OCI-LY1 (cell line): Measurements from ENCODE around the gene PROP1.

Experiments
- H2AFZ ChIP-seq: fragments of 200-600 bp; sonication (generic), shearing (Covaris generic); 2 replicates; pipeline ENCODE4 v1.6.0; 2014; ENCODE audit warnings: antibody characterized with exemption, mild to moderate bottlenecking, low read length
- H3F3A ChIP-seq: fragments of 200-600 bp; sonication (generic), shearing (Covaris generic); 2 replicates; pipeline ENCODE4 v1.6.0; 2014; ENCODE audit warnings: mild to moderate bottlenecking, antibody characterized with exemption, low read length, moderate library complexity; ENCODE audit not compliant: insufficient read depth
- H3K27ac ChIP-seq: fragments of 200-600 bp; sonication (generic); 2 replicates; pipeline ENCODE4 v1.5.1; 2014; ENCODE audit warnings: low read length, mixed run types, mild to moderate bottlenecking, low read depth; ENCODE audit not compliant: poor library complexity, severe bottlenecking
- H3K27me3 ChIP-seq: fragments of 200-600 bp; sonication (generic); 2 replicates; pipeline ENCODE4 v1.6.0; 2014; ENCODE audit warnings: antibody characterized with exemption, mild to moderate bottlenecking, low read length, moderate library complexity; ENCODE audit not compliant: insufficient read depth
- H3K36me3 ChIP-seq: fragments of 200-600 bp; sonication (generic); 2 replicates; pipeline ENCODE4 v1.6.1; 2014; ENCODE audit warnings: mild to moderate bottlenecking, antibody characterized with exemption, low read length, moderate library complexity, mixed read lengths; ENCODE audit not compliant: insufficient read depth
- H3K4me1 ChIP-seq: fragments of 200-600 bp; sonication (generic); 2 replicates; pipeline ENCODE4 v1.5.1; 2014; ENCODE audit warnings: mild to moderate bottlenecking, low read length, moderate library complexity; ENCODE audit not compliant: insufficient read depth, severe bottlenecking
- H3K4me2 ChIP-seq: fragments of 200-600 bp; sonication (generic), shearing (Covaris generic); 2 replicates; pipeline ENCODE4 v1.6.1; 2014; ENCODE audit warnings: low read length
- H3K4me3 ChIP-seq: fragments of 200-600 bp; sonication (generic); 2 replicates; pipeline ENCODE4 v1.5.1; 2014; ENCODE audit warnings: low read length, low read depth, mild to moderate bottlenecking, mixed read lengths; ENCODE audit not compliant: poor library complexity, severe bottlenecking
- H3K79me2 ChIP-seq: fragments of 200-600 bp; shearing (Covaris generic); 2 replicates; pipeline ENCODE4 v1.6.1; 2016; ENCODE audit warnings: mixed run types, low read length, mixed read lengths; ENCODE audit not compliant: insufficient read depth
- H3K9ac ChIP-seq: fragments of 200-600 bp; sonication (generic), shearing (Covaris generic); 2 replicates; pipeline ENCODE4 v1.6.1; 2014; ENCODE audit warnings: mild to moderate bottlenecking, low read length, mixed read lengths
- H3K9me2 ChIP-seq: fragments of 200-600 bp; sonication (generic), shearing (Covaris generic); 2 replicates; pipeline ENCODE4 v1.6.1; 2014; ENCODE audit warnings: low read depth, mild to moderate bottlenecking, low read length, mixed read lengths
- H3K9me3 ChIP-seq: fragments of 200-600 bp; shearing (Covaris generic); 2 replicates; pipeline ENCODE4 v1.6.1; 2014; ENCODE audit warnings: low read length, mixed read lengths
- H4K20me1 ChIP-seq: fragments of 200-600 bp; sonication (generic), shearing (Covaris generic); 2 replicates; pipeline ENCODE4 v1.6.0; 2016; ENCODE audit warnings: mild to moderate bottlenecking, low read length; ENCODE audit not compliant: insufficient read depth
- EZH2 ChIP-seq: fragments of 200-600 bp; sonication (generic), shearing (Covaris generic); IDR thresholded peaks from 2 replicates; pipeline ENCODE4 v1.8.0; 2017; ENCODE audit warnings: borderline replicate concordance, mixed run types, mild to moderate bottlenecking, antibody characterized with exemption, low read length, moderate library complexity, mixed read lengths
- TF ChIP-seq, protein P1 (sequence below): fragments of 200-600 bp; sonication (generic), shearing (Covaris generic); IDR thresholded peaks from 2 replicates; pipeline ENCODE4 v1.5.1; 2017; ENCODE audit warnings: mild to moderate bottlenecking, antibody characterized with exemption, low read length, moderate library complexity, mixed read lengths

PROP1 gene

GRCh38 chr5:177984584-177985206 is 11.3 kb downstream of the PROP1 start:
- Histone ChIP-seq H3K27ac (no peak overlapping the region), H3K9me2 (no peaks in the 10 kb centered on the region), H2AFZ (no peak overlapping the region), H3K4me1 (no peaks in the 10 kb centered on the region), H3K9me3 (no peaks in the 10 kb centered on the region), H3K4me2 (no peak overlapping the region), H3K79me2 (no peaks in the 10 kb centered on the region), H3K36me3 (no peaks in the 10 kb centered on the region), H3K27me3 (peaks cover 12% of the 10 kb centered on the region; the same call in 1 of the 2 replicates), H4K20me1 (no peaks in the 10 kb centered on the region), H3K4me3 (no peak overlapping the region), H3F3A (no peaks in the 10 kb centered on the region), H3K9ac (no peak overlapping the region)
- TF ChIP-seq, protein P1, sequence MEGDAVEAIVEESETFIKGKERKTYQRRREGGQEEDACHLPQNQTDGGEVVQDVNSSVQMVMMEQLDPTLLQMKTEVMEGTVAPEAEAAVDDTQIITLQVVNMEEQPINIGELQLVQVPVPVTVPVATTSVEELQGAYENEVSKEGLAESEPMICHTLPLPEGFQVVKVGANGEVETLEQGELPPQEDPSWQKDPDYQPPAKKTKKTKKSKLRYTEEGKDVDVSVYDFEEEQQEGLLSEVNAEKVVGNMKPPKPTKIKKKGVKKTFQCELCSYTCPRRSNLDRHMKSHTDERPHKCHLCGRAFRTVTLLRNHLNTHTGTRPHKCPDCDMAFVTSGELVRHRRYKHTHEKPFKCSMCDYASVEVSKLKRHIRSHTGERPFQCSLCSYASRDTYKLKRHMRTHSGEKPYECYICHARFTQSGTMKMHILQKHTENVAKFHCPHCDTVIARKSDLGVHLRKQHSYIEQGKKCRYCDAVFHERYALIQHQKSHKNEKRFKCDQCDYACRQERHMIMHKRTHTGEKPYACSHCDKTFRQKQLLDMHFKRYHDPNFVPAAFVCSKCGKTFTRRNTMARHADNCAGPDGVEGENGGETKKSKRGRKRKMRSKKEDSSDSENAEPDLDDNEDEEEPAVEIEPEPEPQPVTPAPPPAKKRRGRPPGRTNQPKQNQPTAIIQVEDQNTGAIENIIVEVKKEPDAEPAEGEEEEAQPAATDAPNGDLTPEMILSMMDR: no peak
- no peak for TF ChIP-seq EZH2

DNA sequence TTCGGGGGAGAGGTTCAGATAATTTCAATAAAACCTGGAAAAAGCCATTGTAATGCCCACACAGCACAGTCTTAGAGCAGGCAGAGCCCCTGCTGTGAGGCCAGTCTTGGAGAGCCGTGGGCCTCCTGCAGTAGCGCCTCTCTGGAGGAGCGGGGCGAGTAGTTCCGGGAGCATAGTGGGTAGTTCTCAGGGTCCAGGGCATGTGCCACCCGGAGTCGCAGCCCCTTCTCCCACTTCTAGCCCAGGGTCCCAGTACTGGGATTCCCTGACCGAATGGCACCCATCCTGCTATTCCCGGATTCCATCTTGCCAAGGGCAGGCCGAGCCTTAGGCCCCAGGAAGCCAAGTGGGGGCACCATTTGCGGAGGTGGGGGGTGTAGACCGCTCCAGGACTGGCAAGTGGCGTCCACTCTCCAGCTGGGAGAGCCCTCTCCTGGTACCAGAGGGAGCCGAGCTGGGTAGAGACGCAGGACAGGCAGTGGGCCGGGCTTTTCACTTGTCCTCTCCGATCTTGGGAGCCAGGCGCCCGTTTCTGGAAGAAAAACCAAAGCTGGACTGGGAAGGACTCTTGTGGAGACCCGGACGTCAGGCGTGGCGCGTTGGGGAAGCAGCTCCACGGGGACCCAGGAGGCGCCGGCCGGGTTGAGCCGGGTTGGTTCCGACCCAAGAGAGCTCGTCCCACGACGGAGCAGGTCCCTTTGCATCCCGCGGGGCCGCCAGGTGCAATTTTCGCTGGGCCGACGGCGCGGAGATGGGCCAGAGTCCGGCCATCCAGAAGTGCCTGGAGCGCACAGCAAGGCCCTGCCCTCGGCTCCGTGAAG is 12.1 kb downstream of the PROP1 start:
- no peak for TF ChIP-seq EZH2
- TF ChIP-seq, protein P1: no peak
- no peak overlapping the region for H3K4me3 ChIP-seq

DNA sequence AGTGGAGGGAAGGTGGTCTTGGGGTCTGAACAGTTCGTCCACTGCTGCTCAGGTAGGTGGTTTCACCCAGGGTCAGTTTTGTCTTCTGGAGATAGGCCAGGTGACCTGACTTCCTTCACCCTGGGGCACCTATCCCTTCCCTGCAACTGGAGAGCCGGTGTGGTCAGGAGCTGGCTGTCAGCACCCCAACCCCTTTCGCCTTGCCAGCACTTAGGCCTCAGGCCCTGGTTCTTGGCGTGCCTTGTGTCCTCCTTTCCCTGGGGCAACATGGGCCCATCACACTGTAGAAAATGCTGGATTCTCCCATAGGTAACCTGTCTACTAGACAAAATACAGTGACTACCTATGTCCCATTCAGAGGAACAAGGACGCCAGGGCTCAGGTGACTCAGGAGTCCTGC is 13.1 kb downstream of the PROP1 start:
- no peak for TF ChIP-seq EZH2
- TF ChIP-seq, protein P1: no peak
- Histone ChIP-seq H3K79me2 (no peaks in the 10 kb centered on the region), H3K9ac (no peak overlapping the region), H2AFZ (no peak overlapping the region), H3F3A (no peaks in the 10 kb centered on the region), H3K9me3 (no peaks in the 10 kb centered on the region), H3K4me2 (no peak overlapping the region), H3K4me1 (no peaks in the 10 kb centered on the region), H3K4me3 (no peak overlapping the region), H3K27ac (no peak overlapping the region), H3K27me3 (peaks cover 8% of the 10 kb centered on the region; the same call in 1 of the 2 replicates), H3K9me2 (no peaks in the 10 kb centered on the region), H3K36me3 (no peaks in the 10 kb centered on the region), H4K20me1 (no peaks in the 10 kb centered on the region)

More for the DNA sequence above, 12.1 kb downstream of the PROP1 start:
- H3K36me3 ChIP-seq: no peaks in the 10 kb centered on the region
- no peak overlapping the region for H3K27ac ChIP-seq
- H3K9me2 ChIP-seq: no peaks in the 10 kb centered on the region
- no peak overlapping the region for H3K4me2 ChIP-seq
- no peaks in the 10 kb centered on the region for H3K9me3 ChIP-seq
- no peaks in the 10 kb centered on the region for H3K4me1 ChIP-seq
- H3K79me2 ChIP-seq: no peaks in the 10 kb centered on the region
- H2AFZ ChIP-seq: no peak overlapping the region
- H3K9ac ChIP-seq: no peak overlapping the region
- no peaks in the 10 kb centered on the region for H3F3A ChIP-seq
- H3K27me3 ChIP-seq: peaks cover 8% of the 10 kb centered on the region; the same call in 1 of the 2 replicates
- H4K20me1 ChIP-seq: no peaks in the 10 kb centered on the region
